Spinal cord (tissue), 10 donors: ENCODE measurements around the gene ARFGEF2. TPM values are rescaled to one million over a fixed set of nuclear protein-coding genes. Genes with fewer than 3 reads are reported as not detected.
"Not testable (repeated sequence)": the region's sequence is repeated elsewhere in the genome, so short reads cannot be mapped to it uniquely, and the experiment has no call there.

Source experiments
- DNase-seq, 6 donors: peaks; one replicate each; pipeline versions ENCODE4 v3.0.0 to v3.0.0-alpha.2; 2013 to 2015; ENCODE audit warnings: low spot score in 6 of 6, low read depth in 4 of 6
- H3K27ac ChIP-seq: one replicate; pipeline ENCODE4 v1.5.1; 2013; ENCODE audit warnings: low read depth, low read length, control low read depth
- H3K27me3 ChIP-seq: one replicate; pipeline ENCODE4 v1.6.1; 2013; ENCODE audit warnings: low read length; ENCODE audit not compliant: control insufficient read depth, insufficient read depth
- H3K36me3 ChIP-seq: one replicate; pipeline ENCODE4 v1.6.1; 2013; ENCODE audit warnings: low read length; ENCODE audit not compliant: control insufficient read depth, insufficient read depth
- H3K4me1 ChIP-seq: one replicate; pipeline ENCODE4 v1.6.1; 2013; ENCODE audit warnings: low read length; ENCODE audit not compliant: control insufficient read depth, insufficient read depth
- H3K4me3 ChIP-seq: one replicate; pipeline ENCODE4 v1.5.1; 2013; ENCODE audit warnings: low read depth, low read length, control low read depth
- H3K9me3 ChIP-seq: one replicate; pipeline ENCODE4 v1.6.1; 2013; ENCODE audit warnings: low read length; ENCODE audit not compliant: control insufficient read depth, insufficient read depth
- WGBS: methylation state at CpG from one replicate; pipeline ENCODE4 v1.1.5; 2013; ENCODE audit warnings: missing lambda C conversion rate; ENCODE audit not compliant: insufficient coverage; 5-methylcytosine and 5-hydroxymethylcytosine counted together
- polyA plus RNA-seq, 2 donors: library from polyadenylated mRNA; unstranded; fragments of 120-200 nt; gene quantifications; one replicate each; pipeline ENCODE4 v1.2.1, GENCODE V29; 2013; ENCODE audit not compliant: insufficient read length in 2 of 2
- total RNA-seq, 2 donors: library from RNA; depleted of rRNA in 1 of 2; stranded (reverse); fragments of 120-200 nt in 1 of 2; fragments of >200 nt in 1 of 2; gene quantifications; one replicate each; pipeline versions ENCODE4 v1.2.3 to v1.2.4, GENCODE V29; 2013 to 2014
- donor health status: healthy.

Gene ARFGEF2
- total and polyA plus RNA-seq, 4 donors = 13.5 to 45.1 (median 20.4) TPM

DNA sequence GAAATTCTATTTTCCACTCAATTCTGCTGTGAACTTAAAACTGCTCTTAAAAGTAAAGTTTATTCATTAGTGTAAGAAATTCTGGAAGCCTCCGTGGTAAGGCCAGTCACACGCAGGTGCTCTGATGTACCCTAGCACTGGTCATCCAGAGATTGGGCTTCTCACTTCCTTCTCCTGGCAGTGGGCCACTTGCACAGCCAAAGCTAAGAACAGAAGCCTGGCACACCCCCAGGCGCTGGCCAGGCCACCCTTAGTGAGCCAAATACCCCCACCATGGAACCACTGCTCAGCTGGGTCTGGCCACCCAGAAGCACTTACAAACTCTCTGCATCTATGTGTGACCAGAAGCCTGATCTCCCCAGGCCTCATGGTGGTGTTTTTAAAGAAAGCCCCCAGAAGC is 35.3 kb upstream of the ARFGEF2 start:
- Histone ChIP-seq H3K4me1 (peaks cover 5% of the 10 kb centered on the region), H3K27ac (no peak overlapping the region), H3K9me3 (no peaks in the 10 kb centered on the region), H3K36me3 (no peaks in the 10 kb centered on the region), H3K4me3 (no peak overlapping the region), H3K27me3 (no peaks in the 10 kb centered on the region)
- 63% methylated on average over 3 of the region's 3 CpGs for WGBS
- peak in 3 of 6 donors; percentile 24 to 60 (median 30) for DNase-seq

- H3K4me3 ChIP-seq = no peak overlapping the region
- WGBS = no CpG with 5 or more reads among the region's 2 CpGs
- no peak overlapping the region for H3K27ac ChIP-seq
- no peaks in the 10 kb centered on the region for H3K9me3 ChIP-seq
- no peak for DNase-seq
- no peaks in the 10 kb centered on the region for H3K36me3 ChIP-seq
- H3K27me3 ChIP-seq = no peaks in the 10 kb centered on the region
- peaks cover 5% of the 10 kb centered on the region for H3K4me1 ChIP-seq
Observed at GRCh38 chr20:48886811-48887210, 34.7 kb upstream of the ARFGEF2 start.

DNA sequence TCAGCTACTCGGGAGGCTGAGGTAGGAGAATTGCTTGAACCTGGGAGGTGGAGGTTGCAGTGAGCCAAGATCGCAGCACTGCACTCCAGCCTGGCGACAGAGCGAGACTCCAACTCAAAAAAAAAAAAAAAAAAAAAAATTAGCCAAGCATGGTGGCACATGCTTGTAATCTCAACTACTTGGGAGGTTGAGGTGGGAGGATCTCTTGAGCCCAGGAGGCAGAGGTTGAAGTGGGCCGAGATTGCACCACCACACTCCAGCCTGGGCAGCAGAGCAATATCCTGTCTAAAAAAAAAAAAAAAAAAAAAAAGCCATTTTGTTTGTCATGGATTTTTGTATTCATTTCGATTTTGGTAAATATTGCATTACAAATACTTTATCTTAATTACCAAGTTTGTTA is 33.0 kb upstream of the ARFGEF2 start:
- not testable (repeated sequence) for H3K27me3 ChIP-seq, H3K9me3 ChIP-seq, DNase-seq, H3K36me3 ChIP-seq, H3K4me1 ChIP-seq, H3K4me3 ChIP-seq, H3K27ac ChIP-seq
- WGBS = no CpG with 5 or more reads among the region's 6 CpGs

GRCh38 chr20:48889140-48889790 is 32.2 kb upstream of the ARFGEF2 start:
- 100% methylated on average over 1 of the region's 3 CpGs for WGBS
- peak in 1 of 6 donors; percentile 29 for DNase-seq
- peaks cover 11% of the 10 kb centered on the region for H3K9me3 ChIP-seq
- peaks cover 5% of the 10 kb centered on the region for H3K4me1 ChIP-seq
- no peak overlapping the region for H3K4me3 ChIP-seq
- no peaks in the 10 kb centered on the region for H3K36me3 ChIP-seq
- H3K27me3 ChIP-seq = no peaks in the 10 kb centered on the region
- no peak overlapping the region for H3K27ac ChIP-seq

DNA sequence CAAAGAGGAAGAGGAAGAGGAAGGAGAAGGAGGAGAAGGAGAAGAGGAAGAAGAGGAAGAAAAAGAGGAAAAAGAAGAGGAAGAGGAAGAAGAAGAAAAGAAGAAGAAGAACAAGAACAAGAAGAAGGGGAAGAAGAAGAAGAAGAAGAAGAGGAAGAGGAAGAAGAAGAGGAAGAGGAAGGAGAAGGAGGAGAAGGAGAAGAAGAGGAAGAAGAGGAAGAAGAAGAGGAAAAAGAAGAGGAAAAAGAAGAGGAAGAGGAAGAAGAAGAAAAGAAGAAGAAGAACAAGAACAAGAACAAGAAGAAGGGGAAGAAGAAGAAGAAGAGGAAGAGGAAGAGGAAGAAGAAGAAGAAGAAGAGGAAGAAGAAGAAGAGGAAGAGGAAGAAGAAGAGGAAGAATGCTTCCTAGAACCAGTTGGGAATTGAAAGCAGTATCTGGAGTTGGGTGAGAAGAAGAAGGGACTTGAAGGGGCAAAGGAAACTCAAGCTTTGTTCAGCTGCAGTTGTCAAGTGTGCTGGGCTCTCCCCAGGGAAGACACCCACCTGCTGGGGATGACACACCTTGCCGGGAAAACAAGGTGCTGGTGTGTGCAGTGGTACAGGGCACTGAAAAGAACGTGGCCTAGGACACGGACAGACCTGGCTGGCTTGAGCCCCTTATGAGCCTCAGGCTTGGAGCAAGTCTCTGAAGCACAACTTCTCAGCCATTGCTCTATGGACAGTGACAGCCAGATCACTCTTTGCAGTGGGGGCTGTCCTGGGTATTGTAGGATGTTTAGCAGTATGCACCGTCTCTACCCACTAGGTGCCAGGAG is 30.1 kb upstream of the ARFGEF2 start:
- Histone ChIP-seq H3K4me3 (no peak overlapping the region), H3K4me1 (peaks cover under 1% of the 10 kb centered on the region), H3K27ac (no peak overlapping the region), H3K36me3 (no peaks in the 10 kb centered on the region), H3K27me3 (no peaks in the 10 kb centered on the region), H3K9me3 (peaks cover 11% of the 10 kb centered on the region)
- WGBS = 75% methylated on average over 3 of the region's 4 CpGs
- no peak for DNase-seq

GRCh38 chr20:48892049-48892470 is 29.5 kb upstream of the ARFGEF2 start:
- 88% methylated on average over 2 of the region's 3 CpGs for WGBS
- H3K9me3 ChIP-seq = peaks cover 11% of the 10 kb centered on the region
- no peak for DNase-seq
- H3K4me3 ChIP-seq = no peak overlapping the region
- H3K36me3 ChIP-seq = no peaks in the 10 kb centered on the region
- H3K4me1 ChIP-seq = no peaks in the 10 kb centered on the region
- no peak overlapping the region for H3K27ac ChIP-seq
- no peaks in the 10 kb centered on the region for H3K27me3 ChIP-seq

DNA sequence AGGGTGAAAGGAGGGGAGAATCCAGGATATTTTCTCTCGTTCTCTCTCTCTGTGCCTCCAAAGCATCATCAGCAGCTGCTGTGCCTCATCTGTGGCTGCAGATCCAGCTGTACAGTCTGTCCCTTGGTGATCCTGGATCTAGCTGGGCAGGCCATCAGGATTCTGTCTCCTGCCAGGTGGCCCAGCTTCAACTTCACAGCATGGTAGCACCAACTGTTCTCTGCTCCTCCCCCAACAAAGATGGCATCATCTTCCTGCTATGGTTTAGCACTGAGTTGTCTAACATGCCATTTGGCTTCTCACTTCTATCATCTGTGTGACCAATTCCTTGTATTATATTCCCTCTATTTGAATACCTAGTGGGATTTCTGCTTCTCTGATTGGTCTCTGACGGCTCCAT is 28.6 kb upstream of the ARFGEF2 start:
- H3K27ac ChIP-seq = no peak overlapping the region
- H3K9me3 ChIP-seq = peaks cover 11% of the 10 kb centered on the region
- WGBS = no CpG with 5 or more reads among the region's 2 CpGs
- peak in 1 of 6 donors; percentile 40 for DNase-seq
- H3K27me3 ChIP-seq = no peaks in the 10 kb centered on the region
- H3K4me1 ChIP-seq = no peaks in the 10 kb centered on the region
- no peak overlapping the region for H3K4me3 ChIP-seq
- no peaks in the 10 kb centered on the region for H3K36me3 ChIP-seq

DNA sequence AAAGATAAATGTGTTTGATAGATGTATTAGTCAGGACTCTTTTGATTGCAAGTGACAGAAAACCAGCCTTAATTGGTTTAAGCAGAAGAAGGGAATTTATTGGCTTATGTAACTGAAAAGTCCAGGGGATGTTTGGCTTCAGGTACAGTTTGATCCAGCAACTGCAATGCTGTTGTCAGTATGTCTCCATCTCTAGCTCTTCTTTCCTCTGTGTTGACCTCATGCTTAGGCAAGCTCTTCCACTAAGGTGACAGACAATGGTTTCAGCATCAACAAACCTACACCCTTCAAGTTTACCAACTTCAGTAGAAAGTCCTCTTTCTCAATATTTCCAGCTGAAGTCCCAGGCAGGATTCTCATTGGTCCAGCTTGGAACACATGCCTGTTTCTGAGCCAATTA is 28.1 kb upstream of the ARFGEF2 start:
- Histone ChIP-seq H3K36me3 (no peaks in the 10 kb centered on the region), H3K9me3 (peaks cover 11% of the 10 kb centered on the region), H3K4me1 (no peaks in the 10 kb centered on the region), H3K27me3 (no peaks in the 10 kb centered on the region), H3K4me3 (no peak overlapping the region), H3K27ac (no peak overlapping the region)
- no peak for DNase-seq

DNA sequence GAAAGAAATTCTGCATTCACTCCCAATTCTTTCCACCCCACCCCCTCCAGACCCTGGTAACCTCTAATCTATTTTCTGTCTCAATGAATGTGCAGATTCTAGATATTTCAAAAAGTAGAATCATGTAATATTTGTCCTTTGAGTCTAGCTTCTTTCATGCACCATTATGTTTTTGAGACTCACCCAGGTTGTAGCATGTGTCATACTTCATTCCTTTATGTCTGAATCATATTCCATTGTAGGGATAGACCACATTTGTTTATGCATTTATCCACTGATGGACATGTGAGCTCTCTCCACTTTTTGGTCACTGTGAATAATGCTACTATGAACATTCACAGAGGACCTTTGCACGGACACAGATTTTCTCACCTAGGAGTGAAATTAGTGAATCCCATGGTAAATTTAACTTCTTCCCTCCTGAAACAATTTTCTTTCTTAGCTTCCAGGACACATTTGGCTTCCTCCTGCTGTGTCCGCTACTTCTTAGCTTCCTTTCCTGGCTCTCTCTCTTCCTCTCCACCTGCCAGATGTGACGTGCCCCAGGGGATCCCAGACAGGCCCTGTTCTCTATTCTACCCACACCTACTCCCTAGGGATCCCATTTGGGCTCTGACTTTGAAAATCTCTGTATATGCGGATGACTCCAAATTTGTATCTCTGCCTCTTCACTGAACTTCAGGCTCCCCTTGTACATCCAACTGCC is 24.1 kb upstream of the ARFGEF2 start:
- Histone ChIP-seq H3K27me3 (no peaks in the 10 kb centered on the region), H3K36me3 (no peaks in the 10 kb centered on the region), H3K4me3 (no peak overlapping the region), H3K4me1 (no peaks in the 10 kb centered on the region), H3K9me3 (peaks cover 11% of the 10 kb centered on the region), H3K27ac (no peak overlapping the region)
- no peak for DNase-seq
- WGBS = 84% methylated on average over 3 of the region's 4 CpGs
